Type B pancreatic cell (in vitro differentiated cells): ENCODE measurements around the gene KLHL3. TPM values are rescaled to one million over a fixed set of nuclear protein-coding genes. Genes with fewer than 3 reads are reported as not detected.

ENCODE experiments used
- DNase-seq: peaks from one replicate; pipeline ENCODE4 v3.0.0; 2021; ENCODE audit warnings: mixed read lengths; ENCODE audit not compliant: unreplicated experiment; ENCODE audit errors: extremely low spot score
- H3K27ac Mint-ChIP-seq: 2 replicates; pipeline ENCODE4 v1.8.0; 2021; ENCODE audit warnings: mild to moderate bottlenecking, mixed read lengths
- H3K27me3 Mint-ChIP-seq: 2 replicates; pipeline ENCODE4 v1.8.0; 2021; ENCODE audit warnings: mixed read lengths
- H3K36me3 Mint-ChIP-seq: 2 replicates; pipeline ENCODE4 v1.8.0; 2021; ENCODE audit warnings: mixed read lengths
- H3K4me1 Mint-ChIP-seq: one replicate; pipeline ENCODE4 v1.8.0; 2021; ENCODE audit warnings: mixed read lengths; ENCODE audit not compliant: unreplicated experiment
- H3K4me3 Mint-ChIP-seq: 2 replicates; pipeline ENCODE4 v1.8.0; 2021; ENCODE audit warnings: mild to moderate bottlenecking, mixed read lengths
- H3K9me3 Mint-ChIP-seq: 2 replicates; pipeline ENCODE4 v1.8.0; 2021; ENCODE audit warnings: mixed read lengths
- total RNA-seq: library from RNA; stranded (reverse); gene quantifications from 2 replicates; pipeline ENCODE4 v1.2.1, GENCODE V29; 2021; ENCODE audit warnings: low replicate concordance
- TF ChIP-seq, protein P1 (sequence below): fragments of 200-600 bp; sonication (generic); conservative IDR thresholded peaks from 2 replicates; pipeline ENCODE4 v1.5.0; 2021; ENCODE audit warnings: antibody characterized with exemption, mild to moderate bottlenecking

KLHL3 gene
- total RNA-seq, 1 donor from 2014 or later = 9.7 TPM

GRCh38 chr5:137589185-137589584, 146.7 kb downstream of the KLHL3 start:
- peaks cover 8% of the 10 kb centered on the region for H3K9me3 Mint-ChIP-seq
- TF ChIP-seq, protein P1, sequence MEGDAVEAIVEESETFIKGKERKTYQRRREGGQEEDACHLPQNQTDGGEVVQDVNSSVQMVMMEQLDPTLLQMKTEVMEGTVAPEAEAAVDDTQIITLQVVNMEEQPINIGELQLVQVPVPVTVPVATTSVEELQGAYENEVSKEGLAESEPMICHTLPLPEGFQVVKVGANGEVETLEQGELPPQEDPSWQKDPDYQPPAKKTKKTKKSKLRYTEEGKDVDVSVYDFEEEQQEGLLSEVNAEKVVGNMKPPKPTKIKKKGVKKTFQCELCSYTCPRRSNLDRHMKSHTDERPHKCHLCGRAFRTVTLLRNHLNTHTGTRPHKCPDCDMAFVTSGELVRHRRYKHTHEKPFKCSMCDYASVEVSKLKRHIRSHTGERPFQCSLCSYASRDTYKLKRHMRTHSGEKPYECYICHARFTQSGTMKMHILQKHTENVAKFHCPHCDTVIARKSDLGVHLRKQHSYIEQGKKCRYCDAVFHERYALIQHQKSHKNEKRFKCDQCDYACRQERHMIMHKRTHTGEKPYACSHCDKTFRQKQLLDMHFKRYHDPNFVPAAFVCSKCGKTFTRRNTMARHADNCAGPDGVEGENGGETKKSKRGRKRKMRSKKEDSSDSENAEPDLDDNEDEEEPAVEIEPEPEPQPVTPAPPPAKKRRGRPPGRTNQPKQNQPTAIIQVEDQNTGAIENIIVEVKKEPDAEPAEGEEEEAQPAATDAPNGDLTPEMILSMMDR = no peak
- H3K4me3 Mint-ChIP-seq = no peak overlapping the region
- no peak overlapping the region for H3K27ac Mint-ChIP-seq
- DNase-seq = peak; percentile 10
- no peaks in the 10 kb centered on the region for H3K4me1 Mint-ChIP-seq
- H3K27me3 Mint-ChIP-seq = peaks cover 36% of the 10 kb centered on the region
- H3K36me3 Mint-ChIP-seq = no peaks in the 10 kb centered on the region

- Mint-ChIP-seq H3K36me3 (no peaks in the 10 kb centered on the region), H3K27me3 (peaks cover 34% of the 10 kb centered on the region), H3K27ac (no peak overlapping the region), H3K4me1 (no peaks in the 10 kb centered on the region), H3K9me3 (peaks cover 8% of the 10 kb centered on the region), H3K4me3 (no peak overlapping the region)
- TF ChIP-seq, protein P1 = no peak
- DNase-seq = peak; percentile 4
Observed at GRCh38 chr5:137587919-137588318, 148.0 kb downstream of the KLHL3 start.

DNA sequence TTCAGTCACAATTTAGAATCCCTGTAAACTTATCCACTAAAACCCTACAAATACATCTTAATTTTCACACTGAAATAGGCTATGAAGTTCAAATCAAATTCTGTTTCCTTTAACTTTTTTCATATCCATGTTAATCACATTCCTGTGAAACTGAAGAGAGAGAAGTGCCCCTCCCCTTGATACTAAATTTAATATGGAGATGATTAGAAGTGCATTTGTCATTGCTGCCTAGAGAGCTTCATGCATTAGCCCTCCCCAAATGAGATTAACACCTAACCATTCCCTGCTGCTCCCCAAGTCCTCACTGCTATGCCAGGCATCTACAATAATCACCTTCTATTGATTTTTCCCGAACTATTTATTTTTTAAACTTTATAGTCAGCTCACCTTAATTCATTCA, 151.6 kb downstream of the KLHL3 start:
- Mint-ChIP-seq H3K36me3 (no peaks in the 10 kb centered on the region), H3K4me3 (no peak overlapping the region), H3K27me3 (peaks cover 36% of the 10 kb centered on the region), H3K9me3 (peaks cover 8% of the 10 kb centered on the region), H3K27ac (no peak overlapping the region), H3K4me1 (no peaks in the 10 kb centered on the region)
- DNase-seq = no peak
- TF ChIP-seq, protein P1 = no peak

- H3K4me3 Mint-ChIP-seq = no peak overlapping the region
- peaks cover 8% of the 10 kb centered on the region for H3K9me3 Mint-ChIP-seq
- H3K4me1 Mint-ChIP-seq = no peaks in the 10 kb centered on the region
- DNase-seq = no peak
- H3K27me3 Mint-ChIP-seq = peaks cover 29% of the 10 kb centered on the region
- H3K36me3 Mint-ChIP-seq = no peaks in the 10 kb centered on the region
- no peak overlapping the region for H3K27ac Mint-ChIP-seq
- TF ChIP-seq, protein P1 = no peak
Observed at GRCh38 chr5:137583129-137583528, 152.8 kb downstream of the KLHL3 start.

GRCh38 chr5:137582218-137582617, 153.7 kb downstream of the KLHL3 start:
- peaks cover 25% of the 10 kb centered on the region for H3K27me3 Mint-ChIP-seq
- no peaks in the 10 kb centered on the region for H3K36me3 Mint-ChIP-seq
- H3K27ac Mint-ChIP-seq = no peak overlapping the region
- H3K9me3 Mint-ChIP-seq = peaks cover 8% of the 10 kb centered on the region
- TF ChIP-seq, protein P1 = no peak
- no peaks in the 10 kb centered on the region for H3K4me1 Mint-ChIP-seq
- DNase-seq = no peak
- no peak overlapping the region for H3K4me3 Mint-ChIP-seq

GRCh38 chr5:137581776-137582175, 154.1 kb downstream of the KLHL3 start:
- no peak for DNase-seq
- Mint-ChIP-seq H3K27ac (no peak overlapping the region), H3K9me3 (peaks cover 8% of the 10 kb centered on the region), H3K4me1 (no peaks in the 10 kb centered on the region), H3K27me3 (peaks cover 21% of the 10 kb centered on the region), H3K4me3 (no peak overlapping the region), H3K36me3 (no peaks in the 10 kb centered on the region)
- TF ChIP-seq, protein P1 = no peak
